ENCODE results near the gene CLASP2. TPM values are rescaled to one million over a fixed set of nuclear protein-coding genes. Genes with fewer than 3 reads are reported as not detected.

The CLASP2 gene
- total RNA-seq, 1 experiment from 2014 or later: 66.3 TPM

- DNase-seq: no peak
- BruUV-seq (replicated peaks): no TSS peak
- no peak for TF ChIP-seq CTCF (IDR thresholded peaks at IDR 0.05; ENCODE audit: insufficient read depth in 1 of 2, low read depth in 1 of 2, low read length in 1 of 2, severe bottlenecking in 1 of 2, unreplicated experiment in 1 of 2)
- H3K4me3 Mint-ChIP-seq (ENCODE audit: unreplicated experiment): no peak overlapping the region
- Histone ChIP-seq H3K4me1 (no peaks in the 10 kb centered on the region), H3K36me3 (ENCODE audit: control insufficient read depth, insufficient read depth, low read length) (no peaks in the 10 kb centered on the region), H3K27me3 (replicated peaks; ENCODE audit: control insufficient read depth, insufficient read depth, low read length) (no peaks in the 10 kb centered on the region), H3K4me3 (ENCODE audit: low read depth, low read length) (no peak overlapping the region), H3K9me3 (no peaks in the 10 kb centered on the region)
- intact Hi-C loops (cut with micrococcal nuclease; ENCODE audit: unreplicated experiment): loop anchor here (10.0 kb wide), 1 partner anchor 241 kb away; no protein-coding TSS in a partner anchor
- H3K4me1 Mint-ChIP-seq (ENCODE audit: low read depth, unreplicated experiment): no peaks in the 10 kb centered on the region
- H3K36me3 Mint-ChIP-seq (ENCODE audit: insufficient read depth, unreplicated experiment): peaks cover 21% of the 10 kb centered on the region
- POLR2A ChIA-PET: no interaction called here
- CTCF ChIA-PET: no interaction called here
- H3K27me3 Mint-ChIP-seq (ENCODE audit: insufficient read depth, unreplicated experiment): no peaks in the 10 kb centered on the region
- no peak overlapping the region for H3K27ac Mint-ChIP-seq (ENCODE audit: unreplicated experiment)
- peaks cover 12% of the 10 kb centered on the region for H3K9me3 Mint-ChIP-seq (ENCODE audit: unreplicated experiment)
Observed at GRCh38 chr3:33543601-33544000, 174.5 kb downstream of the CLASP2 start.

- BruUV-seq (replicated peaks): no TSS peak
- H3K4me3 Mint-ChIP-seq (ENCODE audit: unreplicated experiment): no peak overlapping the region
Observed at GRCh38 chr3:33541918-33542317, 176.1 kb downstream of the CLASP2 start.

GRCh38 chr3:33538678-33539339, 179.2 kb downstream of the CLASP2 start:
- DNase-seq: no peak
- CTCF ChIA-PET: no interaction called here

More at GRCh38 chr3:33541918-33542317, 176.1 kb downstream of the CLASP2 start:
- CTCF ChIA-PET: no interaction called here
- Histone ChIP-seq H3K4me1 (no peaks in the 10 kb centered on the region), H3K27me3 (replicated peaks; ENCODE audit: control insufficient read depth, insufficient read depth, low read length) (no peaks in the 10 kb centered on the region), H3K36me3 (ENCODE audit: control insufficient read depth, insufficient read depth, low read length) (no peaks in the 10 kb centered on the region), H3K4me3 (ENCODE audit: low read depth, low read length) (no peak overlapping the region), H3K9me3 (no peaks in the 10 kb centered on the region)
- intact Hi-C loops (cut with micrococcal nuclease; ENCODE audit: unreplicated experiment): loop anchor here (10.0 kb wide), 1 partner anchor 243 kb away; no protein-coding TSS in a partner anchor
- TF ChIP-seq CTCF (IDR thresholded peaks at IDR 0.05; ENCODE audit: insufficient read depth in 1 of 2, low read depth in 1 of 2, low read length in 1 of 2, severe bottlenecking in 1 of 2, unreplicated experiment in 1 of 2): no peak
- Mint-ChIP-seq H3K36me3 (ENCODE audit: insufficient read depth, unreplicated experiment) (peaks cover 25% of the 10 kb centered on the region), H3K9me3 (ENCODE audit: unreplicated experiment) (peaks cover 4% of the 10 kb centered on the region), H3K27ac (ENCODE audit: unreplicated experiment) (no peak overlapping the region), H3K27me3 (ENCODE audit: insufficient read depth, unreplicated experiment) (no peaks in the 10 kb centered on the region), H3K4me1 (ENCODE audit: low read depth, unreplicated experiment) (no peaks in the 10 kb centered on the region)
- DNase-seq: no peak
- POLR2A ChIA-PET: no interaction called here

More at GRCh38 chr3:33538678-33539339, 179.2 kb downstream of the CLASP2 start:
- Histone ChIP-seq H3K9me3 (no peaks in the 10 kb centered on the region), H3K36me3 (ENCODE audit: control insufficient read depth, insufficient read depth, low read length) (no peaks in the 10 kb centered on the region), H3K4me1 (no peaks in the 10 kb centered on the region), H3K27me3 (replicated peaks; ENCODE audit: control insufficient read depth, insufficient read depth, low read length) (no peaks in the 10 kb centered on the region), H3K4me3 (ENCODE audit: low read depth, low read length) (no peak overlapping the region)
- Mint-ChIP-seq H3K4me1 (ENCODE audit: low read depth, unreplicated experiment) (no peaks in the 10 kb centered on the region), H3K27ac (ENCODE audit: unreplicated experiment) (no peak overlapping the region), H3K9me3 (ENCODE audit: unreplicated experiment) (no peaks in the 10 kb centered on the region), H3K36me3 (ENCODE audit: insufficient read depth, unreplicated experiment) (peaks cover 21% of the 10 kb centered on the region), H3K27me3 (ENCODE audit: insufficient read depth, unreplicated experiment) (no peaks in the 10 kb centered on the region), H3K4me3 (ENCODE audit: unreplicated experiment) (no peak overlapping the region)
- POLR2A ChIA-PET: no interaction called here
- intact Hi-C loops (cut with micrococcal nuclease; ENCODE audit: unreplicated experiment): no loop called here
- TF ChIP-seq CTCF (IDR thresholded peaks at IDR 0.05; ENCODE audit: insufficient read depth in 1 of 2, low read depth in 1 of 2, low read length in 1 of 2, severe bottlenecking in 1 of 2, unreplicated experiment in 1 of 2): no peak
- no TSS peak for BruUV-seq (replicated peaks)

Data from Caco-2 (cell line).